ENCODE results near the gene KCNJ6.
"Not testable (repeated sequence)": the region's sequence is repeated elsewhere in the genome, so short reads cannot be mapped to it uniquely, and the experiment has no call there.

The KCNJ6 gene

GRCh38 chr21:37645848-37646247 lies 270.4 kb downstream of the KCNJ6 start:
- no peak for DNase-seq (ENCODE audit: low spot score)

GRCh38 chr21:37644636-37645035 lies 271.6 kb downstream of the KCNJ6 start:
- no peak for DNase-seq (ENCODE audit: low spot score)

GRCh38 chr21:37643862-37644261 lies 272.4 kb downstream of the KCNJ6 start:
- not testable (repeated sequence) for DNase-seq (ENCODE audit: low spot score)

GRCh38 chr21:37642493-37642892 lies 273.8 kb downstream of the KCNJ6 start:
- DNase-seq (ENCODE audit: low spot score): no peak

- no peak for DNase-seq (ENCODE audit: low spot score)
Observed at GRCh38 chr21:37639756-37640155, 276.5 kb downstream of the KCNJ6 start.

GRCh38 chr21:37636152-37636860 lies 280.0 kb downstream of the KCNJ6 start:
- DNase-seq (ENCODE audit: low spot score): no peak

- no peak for DNase-seq (ENCODE audit: low spot score)
Observed at GRCh38 chr21:37631319-37632117, 284.7 kb downstream of the KCNJ6 start.

- DNase-seq (ENCODE audit: low spot score): no peak
Observed at GRCh38 chr21:37630872-37631271, 285.4 kb downstream of the KCNJ6 start.

- no peak for DNase-seq (ENCODE audit: low spot score)
Observed at GRCh38 chr21:37628362-37628761, 287.9 kb downstream of the KCNJ6 start.

- no peak for DNase-seq (ENCODE audit: low spot score)
Observed at GRCh38 chr21:37627561-37627960, 288.7 kb downstream of the KCNJ6 start.

- DNase-seq (ENCODE audit: low spot score): no peak
Observed at GRCh38 chr21:37627074-37627473, 289.2 kb downstream of the KCNJ6 start.

- no peak for DNase-seq (ENCODE audit: low spot score)
Observed at GRCh38 chr21:37626320-37626719, 289.9 kb downstream of the KCNJ6 start.

- DNase-seq (ENCODE audit: low spot score): no peak
Observed at GRCh38 chr21:37623689-37624088, 292.6 kb downstream of the KCNJ6 start.

GRCh38 chr21:37623183-37623582 lies 293.1 kb downstream of the KCNJ6 start:
- no peak for DNase-seq (ENCODE audit: low spot score)

GRCh38 chr21:37622755-37623154 lies 293.5 kb downstream of the KCNJ6 start:
- no peak for DNase-seq (ENCODE audit: low spot score)

GRCh38 chr21:37620401-37620800 lies 295.9 kb downstream of the KCNJ6 start:
- DNase-seq (ENCODE audit: low spot score): no peak

GRCh38 chr21:37619464-37619974 lies 296.7 kb downstream of the KCNJ6 start:
- no peak for DNase-seq (ENCODE audit: low spot score)

GRCh38 chr21:37618081-37618480 lies 298.2 kb downstream of the KCNJ6 start:
- DNase-seq (ENCODE audit: low spot score): no peak

- no peak for DNase-seq (ENCODE audit: low spot score)
Observed at GRCh38 chr21:37615962-37616361, 300.3 kb downstream of the KCNJ6 start.

GRCh38 chr21:37614351-37614875 lies 301.8 kb downstream of the KCNJ6 start:
- no peak for DNase-seq (ENCODE audit: low spot score)

GRCh38 chr21:37607081-37607480 lies 309.2 kb downstream of the KCNJ6 start:
- DNase-seq (ENCODE audit: low spot score): no peak

GRCh38 chr21:37606549-37606948 lies 309.7 kb downstream of the KCNJ6 start:
- DNase-seq (ENCODE audit: low spot score): no peak

- DNase-seq (ENCODE audit: low spot score): no peak
Observed at GRCh38 chr21:37605006-37605405, 311.3 kb downstream of the KCNJ6 start.

Measured in RKO (cell line).